ENCODE data around the gene GSE1.

Gene GSE1

DNA sequence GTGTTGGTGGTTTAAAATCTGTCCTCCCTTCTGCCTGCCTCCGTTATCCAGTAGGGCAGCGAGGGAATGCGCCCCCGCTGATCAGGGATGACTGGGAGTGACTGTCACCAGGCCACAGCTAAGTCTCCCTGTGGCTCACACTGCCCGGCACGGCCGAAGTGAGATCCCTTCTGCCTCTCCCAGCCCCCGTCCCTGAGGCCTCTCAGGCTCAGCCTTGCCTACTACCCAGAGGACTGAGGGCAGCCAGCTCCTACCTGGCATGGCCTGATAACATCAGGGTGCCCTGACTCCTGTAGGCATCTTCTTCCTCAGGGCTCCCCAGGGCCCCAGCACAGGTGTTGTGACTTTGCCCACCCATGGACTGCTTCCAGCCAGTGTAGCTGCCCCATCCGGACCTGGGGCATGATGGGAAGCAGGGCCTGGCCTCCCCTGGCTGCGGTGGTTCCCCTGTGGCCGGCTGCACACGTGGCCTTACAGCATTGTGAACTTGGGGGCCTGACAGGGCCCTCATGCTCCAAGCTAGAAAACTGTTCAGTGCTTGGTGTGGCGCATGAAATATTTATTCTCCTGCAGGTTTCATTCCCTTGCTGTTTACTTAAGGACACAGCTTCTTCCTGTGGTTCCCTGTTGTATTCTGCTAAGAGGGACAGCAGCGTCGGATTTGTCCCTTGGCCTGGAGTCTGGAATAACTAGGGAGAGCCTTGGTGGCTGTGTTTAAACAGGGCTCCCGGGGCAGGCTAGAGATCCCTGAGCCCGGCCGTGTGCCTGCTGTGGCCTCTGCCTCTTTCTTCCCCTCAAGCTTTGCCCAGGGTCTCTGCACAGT, 45.6 kb downstream of the GSE1 start:
- no peak for DNase-seq (ENCODE audit: low read depth in 1 of 2, low spot score in 1 of 2)

DNA sequence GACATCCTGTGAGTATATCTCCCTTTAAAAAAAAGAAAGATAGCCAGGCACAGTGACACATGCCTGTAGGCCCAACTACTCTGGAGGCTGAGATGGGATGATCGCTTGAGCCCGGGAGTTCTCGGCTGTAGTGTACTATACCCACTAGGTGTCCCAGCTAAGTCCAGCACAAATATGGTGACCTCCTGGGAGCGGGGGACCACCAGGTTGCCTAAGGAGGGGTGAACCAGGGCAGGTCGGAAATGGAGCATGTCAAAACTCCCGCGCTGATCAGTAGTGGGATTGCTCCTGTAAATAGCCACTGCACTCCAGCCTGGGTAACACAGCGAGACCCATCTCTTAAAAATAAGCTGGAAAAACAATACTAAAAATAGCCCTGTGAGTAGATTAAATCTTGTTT, 46.2 kb downstream of the GSE1 start:
- DNase-seq (ENCODE audit: low read depth in 1 of 2, low spot score in 1 of 2) = no peak

DNA sequence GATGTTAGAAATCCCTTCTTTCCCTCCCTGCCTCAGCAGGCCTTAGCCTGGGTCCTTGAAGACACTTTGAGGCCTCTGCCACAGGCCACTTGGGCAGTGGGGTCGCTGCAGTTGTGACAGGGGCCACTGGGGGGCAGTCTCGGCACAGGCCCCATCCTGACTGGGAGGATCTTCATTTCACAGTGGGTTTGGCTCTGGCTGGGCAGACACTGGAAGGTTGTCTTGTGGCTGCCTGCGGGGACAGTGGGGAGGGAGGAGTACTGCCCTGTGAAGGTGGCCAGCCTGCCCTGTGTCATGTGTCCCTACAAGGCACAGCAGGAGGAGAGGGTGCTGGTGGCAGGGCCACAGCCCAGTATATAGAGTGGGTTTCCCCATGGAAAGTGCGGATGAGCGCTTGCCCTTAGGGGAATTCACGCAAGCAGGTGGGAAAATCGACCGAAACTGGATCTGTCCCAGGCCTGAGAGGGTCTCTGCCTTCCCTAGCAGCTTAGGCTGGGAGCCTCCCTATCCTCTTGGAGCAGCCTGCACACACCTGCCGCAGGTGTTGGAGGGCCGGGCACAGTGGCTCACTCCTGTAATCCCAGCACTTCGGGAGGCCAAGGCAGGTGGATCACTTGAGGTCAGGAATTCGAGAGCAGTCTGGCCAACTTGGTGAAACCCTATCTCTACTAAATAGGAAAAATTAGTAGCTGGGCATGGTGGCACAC, 46.8 kb downstream of the GSE1 start:
- DNase-seq (ENCODE audit: low read depth in 1 of 2, low spot score in 1 of 2) = peak; percentile 46 to 49

DNA sequence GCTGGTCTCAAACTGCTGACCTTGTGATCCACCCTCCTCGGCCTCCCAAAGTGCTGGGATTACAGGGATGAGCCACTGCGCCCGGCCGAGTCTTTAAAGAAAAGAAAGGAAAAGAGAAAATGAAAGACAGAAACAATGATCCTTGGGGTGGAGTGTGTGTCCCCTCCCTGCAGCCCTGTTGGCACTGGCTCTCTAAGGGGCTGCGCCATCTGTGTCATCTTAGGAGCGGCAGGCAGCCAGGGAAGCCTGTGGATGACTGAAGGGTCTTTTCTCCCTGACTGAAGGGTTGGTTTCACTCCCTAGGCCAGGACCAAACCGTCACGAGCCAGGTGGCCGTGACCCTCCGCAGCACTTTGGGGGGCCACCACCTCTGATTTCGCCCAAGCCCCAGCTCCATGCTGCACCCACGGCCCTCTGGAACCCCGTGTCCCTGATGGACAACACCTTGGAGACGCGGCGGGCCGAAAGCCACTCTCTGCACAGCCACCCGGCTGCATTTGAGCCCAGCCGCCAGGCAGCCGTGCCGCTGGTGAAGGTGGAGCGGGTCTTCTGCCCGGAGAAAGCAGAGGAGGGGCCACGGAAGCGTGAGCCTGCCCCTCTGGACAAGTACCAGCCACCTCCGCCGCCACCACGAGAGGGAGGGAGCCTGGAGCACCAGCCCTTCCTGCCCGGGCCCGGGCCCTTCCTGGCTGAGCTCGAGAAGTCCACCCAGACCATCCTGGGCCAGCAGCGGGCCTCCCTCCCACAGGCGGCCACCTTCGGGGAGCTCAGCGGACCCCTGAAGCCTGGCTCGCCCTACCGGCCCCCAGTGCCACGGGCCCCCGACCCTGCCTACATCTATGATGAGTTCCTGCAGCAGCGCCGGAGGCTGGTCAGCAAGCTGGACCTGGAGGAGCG, 48.0 kb downstream of the GSE1 start:
- no peak for DNase-seq (ENCODE audit: low read depth in 1 of 2, low spot score in 1 of 2)

DNA sequence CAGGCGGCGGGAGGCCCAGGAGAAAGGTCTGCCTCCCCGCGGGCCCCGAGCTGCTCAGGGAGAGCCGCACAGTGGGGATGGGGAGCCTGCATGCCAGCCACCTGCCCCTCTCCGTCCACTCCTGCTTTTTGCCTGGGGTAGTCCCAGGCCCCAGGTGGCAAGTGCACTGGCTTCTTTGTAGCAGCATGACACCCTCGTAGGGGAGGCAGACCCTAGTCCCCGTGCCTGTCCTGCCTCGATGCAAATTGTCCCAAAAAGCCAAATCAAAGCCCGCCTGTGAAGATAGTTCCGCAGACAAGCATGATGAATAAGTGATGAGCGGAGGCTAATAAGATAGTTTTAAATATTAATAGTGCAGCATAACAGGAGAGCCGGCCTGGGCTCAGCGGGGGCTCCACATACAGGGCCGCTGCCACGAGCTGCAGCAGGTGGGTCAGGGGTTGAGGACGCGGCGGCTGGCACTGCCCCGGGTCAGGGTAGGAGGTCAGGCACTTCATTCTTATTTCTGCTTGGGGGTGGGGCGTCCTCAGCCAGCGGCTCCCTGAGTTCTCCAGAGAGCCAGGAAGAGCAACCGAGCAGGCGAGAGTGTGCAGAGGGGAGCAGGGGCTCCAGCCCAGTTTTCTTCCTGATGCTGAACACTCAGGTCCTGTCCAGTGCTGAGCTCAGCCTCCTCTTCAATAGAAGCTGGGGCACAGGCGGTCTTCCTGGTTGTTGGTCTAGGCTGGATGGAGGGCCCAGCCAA, 48.8 kb downstream of the GSE1 start:
- DNase-seq (ENCODE audit: low read depth in 1 of 2, low spot score in 1 of 2) = no peak

DNA sequence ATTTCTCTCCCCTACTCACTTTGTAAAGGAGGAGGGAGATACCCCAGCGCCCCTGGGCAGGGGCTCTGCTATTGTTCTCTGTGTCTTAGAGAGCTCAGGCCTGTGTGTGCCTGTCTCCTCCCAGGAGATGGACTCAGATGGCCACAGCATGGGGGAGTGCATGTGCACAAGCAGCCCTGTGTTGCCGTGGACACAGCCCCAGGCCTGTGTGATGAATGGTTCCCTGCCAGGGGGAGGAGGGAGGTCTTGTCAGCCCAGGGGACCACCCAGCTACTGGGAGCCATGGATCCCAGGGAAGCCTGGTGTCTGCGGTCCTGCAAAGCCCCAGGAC, 49.3 kb downstream of the GSE1 start:
- DNase-seq (ENCODE audit: low read depth in 1 of 2, low spot score in 1 of 2) = no peak

DNA sequence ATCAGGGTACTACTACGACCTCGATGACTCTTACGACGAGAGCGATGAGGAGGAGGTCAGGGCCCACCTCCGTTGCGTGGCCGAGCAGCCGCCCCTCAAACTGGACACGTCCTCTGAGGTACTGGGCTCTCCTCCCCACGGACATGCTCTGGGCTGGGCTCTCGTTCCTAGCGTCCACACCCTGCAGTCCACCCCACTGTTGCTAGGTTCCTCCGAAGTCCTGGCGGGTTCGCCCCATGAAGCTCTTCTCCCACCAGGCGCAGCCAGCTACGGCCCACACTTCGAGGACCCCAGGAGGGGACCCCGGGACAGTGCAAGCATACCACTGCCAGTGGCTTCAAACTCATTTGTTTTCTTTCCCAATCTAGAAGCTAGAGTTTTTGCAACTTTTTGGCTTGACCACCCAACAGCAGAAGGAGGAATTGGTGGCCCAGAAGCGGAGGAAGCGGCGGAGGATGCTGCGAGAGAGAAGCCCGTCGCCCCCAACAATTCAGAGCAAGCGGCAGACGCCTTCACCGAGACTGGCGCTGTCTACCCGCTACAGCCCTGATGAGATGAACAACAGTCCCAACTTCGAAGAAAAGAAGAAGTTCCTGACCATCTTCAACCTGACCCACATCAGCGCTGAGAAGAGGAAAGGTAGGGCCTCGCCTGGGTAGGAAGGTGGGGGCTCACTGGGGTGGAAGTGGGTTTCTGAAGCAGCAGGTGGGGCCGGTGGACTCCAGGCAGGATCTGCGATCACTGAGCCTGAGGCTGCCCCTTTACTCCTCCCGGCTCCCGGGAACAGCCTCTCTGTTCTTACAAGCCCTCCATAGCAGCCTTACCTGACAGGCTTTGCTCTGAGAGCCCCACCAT, 50.1 kb downstream of the GSE1 start:
- DNase-seq (ENCODE audit: low read depth in 1 of 2, low spot score in 1 of 2) = no peak

DNA sequence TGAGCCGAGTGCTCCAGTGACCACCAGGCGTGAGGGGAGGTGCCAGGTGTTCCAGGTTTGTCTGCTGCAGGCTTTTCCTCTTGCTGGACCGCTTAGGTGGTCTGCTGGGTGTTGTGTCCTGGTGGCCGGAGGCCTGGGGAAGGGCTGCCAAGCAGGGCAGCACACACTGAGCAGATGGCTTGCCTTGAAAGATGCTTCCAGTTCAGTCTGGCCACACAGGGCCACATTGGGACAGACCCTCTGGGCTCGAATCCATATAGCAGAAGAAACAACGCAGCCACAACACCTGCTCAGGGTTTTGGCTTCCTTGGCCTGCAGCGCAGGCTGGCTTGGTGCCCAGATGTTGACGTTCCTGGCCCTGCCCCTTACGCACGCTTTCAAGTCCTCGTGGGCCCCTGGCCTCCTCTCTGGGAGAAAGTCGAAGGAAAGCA, 50.8 kb downstream of the GSE1 start:
- no peak for DNase-seq (ENCODE audit: low read depth in 1 of 2, low spot score in 1 of 2)

DNA sequence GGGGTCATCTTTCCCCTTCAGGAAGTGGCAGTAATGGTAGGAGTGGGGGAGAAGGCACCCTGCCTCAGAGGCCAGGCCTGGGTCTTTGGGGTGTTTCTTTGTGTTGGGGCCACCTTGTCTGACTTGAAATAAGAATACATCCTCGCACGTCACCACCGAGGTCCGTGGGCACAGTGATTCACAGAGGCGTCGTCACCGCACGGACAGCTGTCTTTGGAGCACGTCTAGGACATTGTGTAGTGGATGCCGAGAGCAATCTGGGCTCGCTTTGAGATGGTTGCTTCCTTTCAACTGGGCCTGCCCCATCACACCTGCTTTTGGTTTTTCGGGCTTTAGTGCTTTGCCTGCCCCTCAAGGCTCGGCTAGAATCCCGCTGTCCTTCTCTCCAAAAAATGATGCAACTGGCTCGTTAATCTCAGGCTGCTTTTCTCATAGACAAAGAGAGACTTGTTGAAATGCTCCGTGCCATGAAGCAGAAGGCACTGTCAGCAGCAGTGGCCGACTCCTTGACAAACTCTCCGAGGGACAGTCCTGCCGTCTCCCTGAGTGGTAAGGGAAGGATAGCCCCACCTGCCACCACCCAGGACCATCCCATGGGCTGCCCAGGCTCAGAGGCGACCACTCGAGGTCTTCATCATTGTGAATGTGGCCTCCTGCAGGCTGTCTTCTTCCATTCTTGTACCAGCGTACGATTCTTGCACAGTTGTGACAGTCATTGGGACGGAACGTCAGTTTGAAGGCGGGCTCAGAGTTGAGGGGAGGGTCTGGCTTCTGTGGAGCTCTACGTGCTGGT, 51.7 kb downstream of the GSE1 start:
- DNase-seq (ENCODE audit: low read depth in 1 of 2, low spot score in 1 of 2) = no peak

DNA sequence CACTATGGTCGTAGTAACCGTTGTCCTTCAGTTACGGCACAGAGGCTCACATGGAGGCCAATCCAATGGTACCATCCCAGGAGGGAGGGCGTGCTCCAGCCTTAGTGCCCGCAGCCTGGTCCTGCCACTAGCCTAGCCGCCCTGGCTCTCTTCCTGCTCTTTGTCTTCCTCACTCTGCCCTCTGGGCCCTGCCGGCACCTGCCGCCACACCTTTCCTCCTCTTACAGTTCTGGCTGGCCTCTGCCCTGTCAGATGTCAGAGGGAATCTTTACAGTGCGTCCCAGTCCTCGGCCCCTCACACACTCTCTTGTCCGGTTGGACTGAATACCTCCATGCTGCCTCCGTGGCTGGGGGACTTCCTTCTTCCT, 52.2 kb downstream of the GSE1 start:
- no peak for DNase-seq (ENCODE audit: low read depth in 1 of 2, low spot score in 1 of 2)

DNA sequence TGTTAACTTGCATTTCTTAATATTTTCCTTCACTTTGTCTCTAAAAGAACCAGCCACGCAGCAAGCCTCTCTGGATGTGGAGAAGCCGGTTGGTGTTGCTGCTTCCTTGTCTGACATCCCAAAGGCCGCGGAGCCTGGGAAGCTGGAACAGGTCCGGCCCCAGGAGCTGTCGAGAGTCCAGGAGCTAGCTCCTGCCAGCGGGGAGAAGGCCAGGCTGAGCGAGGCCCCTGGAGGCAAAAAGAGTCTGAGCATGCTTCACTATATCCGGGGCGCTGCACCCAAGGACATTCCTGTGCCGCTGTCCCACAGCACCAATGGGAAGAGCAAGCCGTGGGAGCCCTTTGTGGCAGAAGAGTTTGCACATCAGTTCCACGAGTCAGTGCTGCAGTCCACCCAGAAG, 52.8 kb downstream of the GSE1 start:
- DNase-seq (ENCODE audit: low read depth in 1 of 2, low spot score in 1 of 2) = no peak

DNA sequence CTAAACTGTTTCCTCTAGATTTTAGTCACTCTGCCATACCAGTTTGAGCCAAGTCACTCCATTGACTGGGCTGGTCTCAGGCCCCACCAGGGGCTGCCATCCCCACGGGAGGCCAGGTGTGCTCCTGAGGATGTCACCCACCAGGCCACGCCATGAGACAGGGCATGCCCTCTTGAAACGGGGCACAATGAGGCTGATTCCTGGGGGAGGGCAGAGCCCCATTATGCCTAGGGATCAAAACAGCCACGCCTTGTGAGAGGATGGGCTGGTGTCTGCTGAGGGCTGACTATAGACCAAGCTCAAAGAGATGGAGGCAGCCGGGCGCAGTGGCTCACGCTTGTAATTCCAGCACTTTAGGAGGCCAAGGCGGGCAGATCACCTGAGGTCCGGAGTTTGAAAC, 54.1 kb downstream of the GSE1 start:
- no peak for DNase-seq (ENCODE audit: low read depth in 1 of 2, low spot score in 1 of 2)

DNA sequence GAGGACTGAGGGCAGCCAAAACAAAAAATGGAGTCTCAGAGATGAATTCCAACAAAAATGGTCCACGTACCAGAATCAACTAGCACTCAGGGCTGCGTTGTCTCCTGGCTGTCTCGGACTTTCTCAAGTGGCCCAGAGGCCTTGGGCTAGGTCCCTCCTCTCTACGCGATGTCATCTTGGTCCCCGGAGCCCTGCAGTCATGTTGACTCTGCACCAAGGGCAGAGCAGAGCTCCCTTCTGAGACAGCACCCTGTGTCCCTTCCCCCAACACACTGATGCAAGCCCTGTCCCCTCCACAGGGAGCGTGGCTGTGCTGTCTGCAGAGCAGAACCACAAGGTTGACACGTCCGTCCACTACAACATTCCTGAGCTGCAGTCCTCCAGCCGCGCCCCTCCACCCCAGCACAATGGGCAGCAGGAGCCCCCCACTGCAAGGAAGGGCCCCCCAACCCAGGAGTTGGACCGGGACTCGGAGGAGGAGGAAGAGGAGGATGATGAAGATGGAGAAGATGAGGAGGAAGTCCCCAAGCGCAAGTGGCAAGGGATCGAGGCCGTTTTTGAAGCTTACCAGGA, 54.8 kb downstream of the GSE1 start:
- DNase-seq (ENCODE audit: low read depth in 1 of 2, low spot score in 1 of 2) = no peak

DNA sequence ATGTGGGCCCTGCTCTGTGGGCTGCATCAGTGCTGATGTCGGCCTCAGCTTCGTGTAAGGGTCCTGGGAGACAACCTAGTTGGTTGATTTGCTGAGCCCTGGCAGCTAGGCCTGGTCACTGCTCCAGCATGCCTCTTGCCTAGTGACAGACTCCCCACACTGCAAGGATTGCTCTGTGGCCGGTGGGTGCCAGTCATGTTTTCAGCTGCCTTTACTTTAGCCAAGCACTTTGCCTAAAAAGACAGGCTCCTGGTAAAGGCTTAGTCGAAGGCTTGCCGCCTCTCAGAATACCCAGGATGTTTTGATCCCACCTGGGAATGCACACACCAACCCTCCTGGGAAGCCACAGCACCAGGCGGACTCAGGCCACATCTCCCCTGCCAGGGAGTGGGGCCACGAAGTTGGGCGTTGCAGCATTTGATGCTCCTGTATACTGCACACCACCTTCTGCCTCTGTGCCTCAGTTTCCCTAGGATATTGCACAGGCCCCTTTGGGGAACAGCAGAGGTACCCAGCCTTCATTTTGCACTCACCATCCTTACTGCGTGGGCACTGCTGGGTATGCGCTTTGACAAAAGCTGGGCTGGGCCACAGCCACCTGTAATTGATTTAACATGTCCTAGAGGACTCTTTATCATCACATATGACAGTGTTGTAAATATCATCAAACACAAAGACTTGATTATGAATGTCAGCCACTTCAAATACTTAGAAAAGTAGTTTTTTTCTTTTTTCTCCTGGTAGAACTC, 55.7 kb downstream of the GSE1 start:
- DNase-seq (ENCODE audit: low read depth in 1 of 2, low spot score in 1 of 2) = no peak

DNA sequence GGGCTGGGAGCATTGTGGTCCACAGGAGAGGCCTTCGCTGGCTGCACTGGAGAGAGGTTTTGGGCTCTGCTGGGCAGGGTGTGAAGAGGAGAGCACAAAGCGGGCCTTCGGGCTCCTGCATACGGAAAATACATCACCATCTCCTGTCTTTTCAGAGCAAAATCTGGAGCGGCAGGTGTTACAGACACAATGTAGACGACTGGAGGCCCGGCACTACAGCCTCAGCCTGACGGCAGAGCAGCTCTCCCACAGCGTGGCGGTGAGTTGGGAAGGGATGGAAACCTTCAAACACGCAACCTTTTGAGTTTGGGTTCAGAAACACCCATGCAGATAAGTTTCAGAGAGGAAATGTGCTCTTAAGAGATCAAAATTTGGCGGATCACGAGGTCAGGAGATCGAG, 57.7 kb downstream of the GSE1 start:
- DNase-seq (ENCODE audit: low read depth in 1 of 2, low spot score in 1 of 2) = no peak

DNA sequence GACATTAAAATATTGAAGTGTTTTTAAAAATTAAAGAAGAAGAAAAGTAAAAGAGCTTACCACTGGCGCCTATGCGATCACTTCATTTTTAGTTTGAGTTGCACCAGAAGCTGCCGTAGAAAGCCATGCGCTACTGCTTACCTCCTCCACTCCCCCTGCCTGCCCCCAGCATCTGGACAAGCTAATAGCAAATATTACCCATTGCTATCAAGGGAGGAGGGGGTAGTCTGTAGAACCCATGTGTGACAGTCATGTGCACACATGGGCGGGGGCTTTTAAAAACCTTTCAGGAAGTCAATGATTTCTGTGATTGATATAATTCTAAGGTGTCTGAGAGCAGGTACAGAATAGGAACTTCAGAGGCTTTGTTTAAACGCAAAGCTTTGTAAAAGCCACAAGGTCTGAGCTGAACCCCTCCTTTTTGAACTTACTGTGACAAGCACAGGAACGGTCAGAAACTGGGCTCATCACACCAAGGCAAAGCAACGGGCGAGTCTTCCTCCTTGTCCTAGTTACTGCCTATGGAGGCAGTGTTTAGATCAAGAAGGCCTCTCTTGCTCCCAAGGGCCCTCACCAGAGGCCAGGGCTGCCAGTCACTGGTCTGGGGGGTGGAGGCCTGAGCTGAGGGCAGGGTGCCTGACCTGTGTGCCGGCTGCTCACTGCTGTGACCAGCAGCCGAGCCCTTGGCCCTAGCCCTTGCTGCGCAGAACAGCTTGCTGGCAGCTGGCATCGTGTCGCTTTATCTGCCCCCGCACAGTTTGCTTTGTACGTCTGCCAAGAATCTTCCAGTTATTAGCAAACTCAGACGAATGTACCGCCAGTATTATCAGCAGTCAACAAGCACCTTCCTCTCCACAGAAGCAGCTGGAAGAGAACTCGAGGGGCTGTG, 60.7 kb downstream of the GSE1 start:
- no peak for DNase-seq (ENCODE audit: low read depth in 1 of 2, low spot score in 1 of 2)

DNA sequence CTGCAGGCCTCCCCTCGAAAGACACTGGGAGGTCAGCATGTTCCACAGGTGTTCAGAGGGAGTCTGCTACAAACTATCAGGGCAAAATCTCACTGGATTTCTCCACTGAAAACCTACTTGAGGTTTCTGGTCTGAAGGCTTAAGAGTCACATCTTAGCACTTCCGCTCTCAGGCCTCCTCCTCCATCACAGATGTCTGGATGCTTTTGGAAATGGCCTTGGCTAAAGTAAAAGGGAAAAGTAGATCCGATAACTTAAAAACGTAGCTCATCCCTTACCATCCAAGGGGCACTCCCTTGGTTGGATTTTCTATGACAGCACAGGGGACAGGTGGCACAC, 61.3 kb downstream of the GSE1 start:
- no peak for DNase-seq (ENCODE audit: low read depth in 1 of 2, low spot score in 1 of 2)

DNA sequence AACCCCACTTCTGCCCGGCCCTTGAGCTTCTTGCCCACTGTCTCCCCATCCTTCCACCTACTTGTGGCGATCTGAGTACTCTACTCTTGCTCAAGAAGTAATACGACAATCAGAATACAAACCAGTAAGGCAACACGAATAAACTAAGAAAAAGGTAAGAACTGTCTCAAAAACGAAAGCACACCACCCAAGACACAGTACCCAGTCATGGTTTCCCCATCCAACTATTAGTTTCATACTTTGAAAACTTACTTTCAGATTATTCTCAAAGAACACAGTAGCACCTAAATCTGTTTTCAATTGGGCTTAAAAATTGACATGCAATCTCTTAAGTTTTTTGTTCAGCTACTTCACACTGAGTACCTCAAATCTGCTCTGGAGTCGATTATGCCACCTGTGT, 61.7 kb downstream of the GSE1 start:
- no peak for DNase-seq (ENCODE audit: low read depth in 1 of 2, low spot score in 1 of 2)

All from activated CD4-positive, alpha-beta T cell treated with anti-CD3 and anti-CD28 coated beads, Interleukin-2, amount 50 U/mL, for 24 hours (primary cell).